ENCODE results near the gene BCL2L14.

DNA sequence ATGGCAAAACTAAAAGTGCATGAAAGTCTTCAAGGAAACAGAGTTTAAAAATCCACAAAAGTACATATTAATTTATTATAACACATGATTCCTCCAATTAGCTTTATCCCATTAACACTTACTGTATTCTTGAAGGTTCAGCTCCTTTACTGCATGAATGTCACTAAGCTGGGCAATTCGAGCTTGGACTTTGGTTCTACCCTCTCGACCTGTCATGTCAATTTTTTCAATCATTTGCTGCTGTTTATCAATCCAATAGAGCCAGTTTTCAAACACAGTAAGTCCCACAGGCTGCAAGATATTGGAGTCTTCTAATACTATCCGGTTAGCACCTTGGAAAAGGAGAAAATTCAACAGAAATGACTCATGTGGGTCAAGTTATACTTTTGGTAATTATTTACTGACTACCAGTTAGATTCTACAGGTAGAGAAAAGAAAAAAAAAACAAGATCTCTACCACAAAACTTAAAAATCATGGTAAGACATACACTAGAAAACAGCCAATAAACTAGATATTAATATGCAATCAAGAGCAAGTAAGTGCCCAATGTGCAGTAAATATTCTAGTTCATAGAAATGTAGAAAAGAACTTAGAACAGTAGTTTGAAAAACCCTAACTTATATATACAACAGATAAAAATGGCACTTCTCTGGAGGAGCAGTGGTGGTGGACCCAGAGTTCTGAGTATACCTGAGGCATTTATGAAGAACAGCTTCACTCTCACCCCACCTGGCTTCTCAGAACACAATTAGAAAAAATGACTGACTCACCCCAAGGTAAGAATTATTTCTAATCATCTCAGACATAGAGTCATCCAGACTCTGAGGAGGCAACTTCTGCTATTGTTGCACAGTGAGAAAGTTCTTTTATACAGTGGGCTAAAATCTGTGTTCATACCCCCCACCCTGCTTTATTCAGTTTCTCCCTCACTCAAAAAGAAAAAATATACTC is 67.7 kb downstream of the BCL2L14 start:
- TF ChIP-seq, protein P1, sequence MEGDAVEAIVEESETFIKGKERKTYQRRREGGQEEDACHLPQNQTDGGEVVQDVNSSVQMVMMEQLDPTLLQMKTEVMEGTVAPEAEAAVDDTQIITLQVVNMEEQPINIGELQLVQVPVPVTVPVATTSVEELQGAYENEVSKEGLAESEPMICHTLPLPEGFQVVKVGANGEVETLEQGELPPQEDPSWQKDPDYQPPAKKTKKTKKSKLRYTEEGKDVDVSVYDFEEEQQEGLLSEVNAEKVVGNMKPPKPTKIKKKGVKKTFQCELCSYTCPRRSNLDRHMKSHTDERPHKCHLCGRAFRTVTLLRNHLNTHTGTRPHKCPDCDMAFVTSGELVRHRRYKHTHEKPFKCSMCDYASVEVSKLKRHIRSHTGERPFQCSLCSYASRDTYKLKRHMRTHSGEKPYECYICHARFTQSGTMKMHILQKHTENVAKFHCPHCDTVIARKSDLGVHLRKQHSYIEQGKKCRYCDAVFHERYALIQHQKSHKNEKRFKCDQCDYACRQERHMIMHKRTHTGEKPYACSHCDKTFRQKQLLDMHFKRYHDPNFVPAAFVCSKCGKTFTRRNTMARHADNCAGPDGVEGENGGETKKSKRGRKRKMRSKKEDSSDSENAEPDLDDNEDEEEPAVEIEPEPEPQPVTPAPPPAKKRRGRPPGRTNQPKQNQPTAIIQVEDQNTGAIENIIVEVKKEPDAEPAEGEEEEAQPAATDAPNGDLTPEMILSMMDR (IDR thresholded peaks at IDR 0.05), result no peak
- no peak for TF ChIP-seq POLR2A (IDR thresholded peaks at IDR 0.05)

All from body of pancreas (tissue), 4 donors.